GM12801 (cell line): ENCODE measurements around the gene PLAA.

Experiments used
- CTCF ChIP-seq: IDR thresholded peaks from one replicate; pipeline ENCODE4 v1.5.1; 2011; ENCODE audit warnings: control low read depth; ENCODE audit not compliant: insufficient read length; ENCODE audit errors: extremely low read depth

The PLAA gene

GRCh38 chr9:26925609-26926008, 21.4 kb downstream of the PLAA start:
- no peak for TF ChIP-seq CTCF

GRCh38 chr9:26919698-26920097, 27.3 kb downstream of the PLAA start:
- no peak for TF ChIP-seq CTCF

GRCh38 chr9:26913138-26913668, 33.8 kb downstream of the PLAA start:
- no peak for TF ChIP-seq CTCF

GRCh38 chr9:26904671-26905070, 42.4 kb downstream of the PLAA start:
- no peak for TF ChIP-seq CTCF

- TF ChIP-seq CTCF = no peak
Measured at GRCh38 chr9:26904070-26904469, 43.0 kb downstream of the PLAA start.

- TF ChIP-seq CTCF = no peak
Measured at GRCh38 chr9:26893030-26893676, 53.9 kb downstream of the PLAA start.

GRCh38 chr9:26892251-26893029, 54.6 kb downstream of the PLAA start, which contains the start of gene CAAP1:
Gene CAAP1 (minus strand): TSS chr9:26892802. CDS start chr9:26892715, 87 bp downstream.
- TF ChIP-seq CTCF = no peak
